ENCODE measurements around the gene RING1.
A peak's percentile ranks its signal among the peaks of the same experiment; 100 is the strongest.

RING1 gene

GRCh38 chr6:33208091-33208967 is at the start of gene RING1:
TSS of gene RING1 (plus strand) at chr6:33208500. CDS start at chr6:33208823, 323 bp downstream.
- DNase-seq: peak; percentile 94

- DNase-seq: no peak
Observed at GRCh38 chr6:33160096-33160495, 48.2 kb upstream of the RING1 start.

GRCh38 chr6:33160728-33161344 is 47.5 kb upstream of the RING1 start:
- peak; percentile 18 for DNase-seq

- DNase-seq: peak; percentile 86
Observed at GRCh38 chr6:33161354-33162331, 46.7 kb upstream of the RING1 start.

- DNase-seq: no peak
Observed at GRCh38 chr6:33163540-33163939, 44.8 kb upstream of the RING1 start.

DNA sequence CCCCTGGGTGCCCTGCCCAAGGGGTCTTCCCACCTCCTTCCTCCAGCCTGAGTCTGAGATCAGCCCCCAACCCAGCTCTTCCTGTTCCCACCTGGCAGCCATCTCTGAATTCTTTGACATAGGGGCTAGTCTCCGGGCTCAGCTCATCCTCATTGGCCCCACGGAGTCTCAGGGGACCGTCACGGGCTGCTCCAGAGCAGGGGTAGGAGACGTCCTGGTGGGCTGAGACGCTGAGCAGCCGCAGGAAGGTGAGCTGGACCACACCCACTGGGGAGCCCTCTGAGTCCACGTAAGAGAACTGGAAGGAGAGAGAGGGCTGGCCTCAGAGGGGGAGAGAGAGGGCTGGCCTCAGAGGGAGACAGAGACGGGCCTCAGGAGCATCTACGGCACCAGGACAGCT is 44.1 kb upstream of the RING1 start:
- no peak for DNase-seq

DNA sequence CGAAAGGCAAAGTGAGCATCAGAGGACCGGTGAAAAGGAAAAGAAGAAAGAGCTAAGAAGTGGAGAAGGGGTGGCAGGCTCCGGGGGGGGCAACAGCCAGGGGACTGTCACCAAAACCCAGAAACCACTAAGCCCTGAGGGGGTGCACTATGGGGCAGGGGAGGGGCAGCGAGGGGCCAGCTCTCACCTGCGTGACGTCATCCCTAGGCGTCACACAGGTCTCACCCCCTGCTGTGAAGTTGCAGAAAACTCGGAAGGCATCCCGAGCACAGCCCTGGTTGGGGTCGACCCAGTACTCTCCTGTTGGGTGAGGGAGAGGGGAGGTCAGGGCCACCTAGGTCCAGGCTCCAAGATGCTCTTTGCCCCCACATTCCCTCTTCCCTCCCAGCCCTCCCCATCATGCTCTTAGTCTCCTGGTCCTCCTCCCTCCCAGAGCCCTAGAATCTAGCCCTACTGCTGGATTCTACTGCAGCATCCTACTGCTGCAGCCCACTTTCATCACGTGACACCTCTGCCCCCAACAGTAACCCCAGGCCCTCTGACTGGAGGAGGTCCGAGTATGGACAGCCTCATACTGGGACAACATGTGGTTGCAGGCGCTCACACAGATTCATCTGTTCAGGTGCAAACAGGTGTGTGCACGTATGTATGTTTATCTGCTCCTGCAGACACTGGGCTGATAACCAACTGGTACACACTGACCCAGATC is 43.5 kb upstream of the RING1 start:
- no peak for DNase-seq

- no peak for DNase-seq
Observed at GRCh38 chr6:33165581-33166258, 42.6 kb upstream of the RING1 start.

DNA sequence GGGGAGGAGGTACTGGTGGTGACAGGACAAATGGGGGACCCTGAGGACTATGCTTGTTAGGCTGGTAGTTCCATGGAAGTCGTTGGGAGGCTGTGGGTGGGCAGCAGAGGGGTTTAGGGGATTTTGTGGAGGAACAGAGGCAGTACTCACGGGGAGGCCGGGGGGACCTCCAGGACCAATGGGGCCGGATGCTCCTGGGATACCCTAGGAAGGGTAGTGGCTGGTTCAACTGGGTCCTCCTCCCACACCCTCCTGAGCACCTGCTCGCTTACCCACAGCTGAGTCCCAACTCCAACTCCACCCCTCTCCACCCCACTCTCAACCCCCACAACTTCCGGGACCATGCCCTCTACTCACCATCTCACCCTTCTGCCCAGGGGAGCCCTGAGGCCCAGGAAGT is 41.9 kb upstream of the RING1 start:
- DNase-seq: no peak

GRCh38 chr6:33166811-33167210 is 41.5 kb upstream of the RING1 start:
- no peak for DNase-seq

GRCh38 chr6:33167374-33168283 is 40.7 kb upstream of the RING1 start:
- DNase-seq: no peak

DNA sequence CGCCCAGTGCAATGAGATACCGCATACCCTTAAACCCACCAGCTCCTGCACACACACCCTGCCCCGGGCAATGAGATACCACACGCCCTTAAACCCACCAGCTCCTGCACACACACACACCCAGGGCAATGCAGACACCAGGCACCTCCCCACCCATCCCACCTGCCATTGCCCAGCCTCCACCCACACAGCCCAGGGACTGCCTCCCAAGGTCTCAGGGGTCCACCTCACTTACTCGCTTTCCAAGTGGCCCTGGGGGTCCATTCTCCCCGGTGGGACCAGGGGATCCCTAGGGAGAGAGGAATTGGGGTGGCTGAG is 40.1 kb upstream of the RING1 start:
- no peak for DNase-seq

DNA sequence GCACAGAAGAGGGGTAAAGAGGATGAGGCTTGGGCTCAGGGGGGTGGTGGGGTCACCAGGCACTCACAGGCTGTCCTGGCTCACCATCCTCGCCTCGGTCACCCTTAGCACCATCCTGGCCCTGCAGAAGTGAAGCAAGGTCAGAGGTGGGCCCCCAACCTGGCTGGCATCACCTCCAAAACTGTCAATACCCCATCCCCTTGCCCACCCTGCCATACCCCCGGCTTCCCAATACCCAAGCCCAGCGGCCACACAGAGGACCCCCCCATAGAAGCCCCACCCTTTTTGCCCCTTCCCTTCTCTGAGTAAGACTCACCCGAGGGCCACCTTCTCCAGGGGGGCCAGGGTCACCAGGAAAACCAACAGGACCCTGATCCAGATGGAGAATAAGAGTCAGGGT is 39.7 kb upstream of the RING1 start:
- no peak for DNase-seq

DNA sequence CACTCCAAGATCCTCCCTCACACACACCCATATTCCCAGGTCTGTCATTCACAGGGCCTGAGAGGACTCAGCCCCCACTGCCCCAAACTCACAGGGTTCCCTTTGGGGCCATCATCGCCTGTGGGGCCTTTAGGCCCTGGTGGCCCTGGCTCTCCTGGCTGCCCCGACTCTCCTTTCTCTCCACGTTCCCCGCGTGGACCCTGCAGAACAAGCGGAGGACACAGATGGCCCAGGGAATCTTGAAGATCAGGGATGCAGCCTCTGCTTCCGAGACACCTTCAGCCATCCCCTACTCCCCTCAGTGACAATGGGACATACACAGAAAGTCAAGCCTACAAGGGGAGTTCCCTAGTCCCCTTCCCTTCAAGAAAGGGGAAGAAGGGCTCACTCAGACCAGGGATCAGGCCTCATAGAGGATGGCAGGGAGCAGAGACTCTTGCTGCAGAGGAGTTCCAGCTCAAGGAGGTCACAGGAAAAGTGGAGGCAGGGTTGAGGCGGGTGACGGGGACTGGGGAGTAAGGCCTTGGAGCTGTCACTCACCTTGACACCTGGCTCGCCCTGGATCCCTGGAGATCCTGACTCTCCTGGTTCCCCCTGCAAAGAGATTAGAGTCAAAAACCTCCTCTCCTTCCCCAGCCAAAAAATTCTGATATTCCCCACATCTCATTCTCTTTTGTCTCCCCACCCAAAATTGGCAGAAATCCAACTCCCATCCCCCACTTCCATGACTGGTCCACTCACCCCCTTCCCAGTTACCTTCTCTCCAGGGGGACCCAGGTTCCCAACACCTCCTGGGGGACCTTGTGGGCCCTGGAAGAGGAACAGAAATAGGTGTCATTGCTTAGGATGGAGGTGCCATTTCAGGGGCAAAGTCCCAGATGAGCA is 38.8 kb upstream of the RING1 start:
- DNase-seq: no peak

DNA sequence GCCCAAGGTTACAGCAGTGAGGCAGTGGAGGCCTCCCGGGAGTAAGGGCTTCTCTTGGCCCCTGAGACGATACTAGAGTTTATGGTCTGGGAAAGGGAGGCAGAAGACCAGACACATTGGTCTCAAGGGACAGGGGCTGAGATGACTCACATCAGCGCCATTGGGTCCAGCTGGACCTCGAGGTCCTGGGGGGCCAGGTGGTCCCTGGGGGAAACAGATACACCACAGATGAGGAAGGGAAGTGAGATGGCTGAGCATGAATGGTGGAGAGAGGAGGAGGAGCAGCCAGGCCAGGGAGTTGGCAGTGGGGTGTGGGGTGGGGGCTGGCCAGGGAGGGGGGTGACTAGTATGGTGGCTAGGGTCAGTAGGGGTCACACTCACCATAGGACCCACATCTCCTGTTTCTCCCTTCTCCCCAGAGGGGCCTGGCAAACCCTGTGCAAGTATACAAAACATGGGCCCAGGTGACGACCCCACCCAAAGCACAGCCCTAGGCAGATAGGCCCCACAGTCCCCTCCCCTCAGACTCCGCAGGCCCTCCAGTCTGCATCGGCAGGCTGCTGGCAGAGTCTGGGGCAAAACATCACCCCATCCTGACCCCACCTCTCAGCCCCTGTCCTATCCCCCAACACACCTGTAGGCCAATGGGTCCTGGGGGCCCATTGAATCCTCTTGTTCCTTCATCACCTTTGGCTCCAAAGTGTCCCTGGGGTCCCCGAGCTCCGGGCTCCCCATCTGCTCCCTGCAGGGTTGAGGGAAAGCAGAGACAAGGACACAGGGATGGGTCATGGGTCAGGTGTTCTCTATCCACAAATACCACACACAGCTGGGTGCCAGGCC is 37.9 kb upstream of the RING1 start:
- no peak for DNase-seq

DNA sequence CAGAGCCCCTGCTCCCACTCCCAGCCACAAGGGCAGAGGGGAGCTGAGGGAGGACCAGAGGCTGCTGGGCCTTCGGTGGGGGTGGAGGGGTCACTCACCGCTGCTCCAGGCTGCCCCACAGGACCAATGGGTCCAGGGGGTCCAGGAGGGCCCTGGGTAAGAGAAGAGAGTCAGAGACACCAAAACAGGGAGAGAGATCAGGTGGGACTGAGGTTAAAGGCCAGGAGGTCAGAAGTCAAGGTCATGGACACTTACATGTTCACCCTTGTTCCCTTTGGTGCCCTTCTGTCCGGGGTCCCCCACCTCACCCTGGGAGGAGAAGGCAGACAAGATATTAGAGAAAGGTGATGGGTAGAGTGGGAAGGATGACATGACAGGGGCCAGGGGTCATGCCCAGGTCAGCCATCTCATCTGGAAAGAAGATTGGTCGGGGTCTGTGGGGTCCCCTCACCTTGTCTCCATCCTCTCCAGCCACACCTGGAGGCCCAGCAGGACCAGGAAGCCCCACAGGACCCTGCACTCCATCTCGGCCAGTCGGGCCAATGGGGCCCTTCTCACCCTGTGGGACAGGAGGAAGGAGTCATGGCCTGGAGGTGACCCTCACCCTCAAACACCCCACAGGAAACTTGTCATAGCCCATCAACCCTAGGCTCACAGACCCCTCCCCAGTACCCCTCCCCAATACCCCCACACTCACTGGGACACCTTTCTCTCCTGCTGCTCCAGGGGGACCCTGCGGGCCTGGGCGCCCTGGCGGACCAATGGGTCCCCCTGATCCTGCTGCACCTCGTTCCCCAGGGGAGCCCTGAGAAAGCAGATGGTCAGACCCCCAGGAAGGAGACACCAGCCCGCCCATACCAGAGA is 37.1 kb upstream of the RING1 start:
- no peak for DNase-seq

DNA sequence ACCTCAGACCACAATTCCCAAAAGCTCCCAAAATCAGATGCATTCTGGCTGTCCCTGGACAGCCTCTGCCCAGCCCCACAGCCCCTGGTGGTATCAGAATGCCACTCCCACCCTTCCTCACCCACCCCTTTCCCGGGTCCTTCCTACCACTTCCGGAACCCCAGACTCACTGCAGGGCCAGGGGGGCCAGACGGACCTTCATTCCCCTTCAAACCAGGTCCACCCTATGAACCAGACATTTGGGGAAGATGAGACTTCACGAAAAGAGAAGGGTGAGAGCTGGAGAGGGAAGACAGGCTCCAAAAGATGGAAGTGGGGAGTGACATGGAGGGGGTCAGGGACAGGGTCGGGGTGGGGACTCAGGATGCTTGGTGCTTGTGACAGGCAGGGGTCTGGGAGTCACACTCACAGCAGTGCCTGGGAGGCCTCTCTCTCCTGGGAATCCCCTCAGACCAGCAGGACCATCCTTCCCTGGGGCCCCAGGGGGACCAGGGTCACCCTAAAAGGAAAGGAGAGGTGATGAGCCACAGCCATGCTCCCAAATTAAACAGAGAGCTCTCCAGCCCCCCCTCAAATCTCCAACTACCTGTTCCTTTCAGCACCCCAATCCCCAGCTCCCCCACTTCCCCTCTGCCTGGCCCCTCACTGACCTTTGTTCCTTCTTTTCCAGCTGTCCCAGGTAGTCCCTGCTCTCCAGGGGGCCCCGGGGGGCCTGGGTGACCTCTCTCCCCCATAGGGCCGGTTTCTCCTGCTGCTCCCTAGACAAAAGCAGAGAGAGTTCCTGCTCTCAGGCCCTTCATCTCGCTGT is 36.2 kb upstream of the RING1 start:
- no peak for DNase-seq
